Activated T-helper 1 cell treated with anti-CD3 and anti-CD28 coated beads, Interleukin-2, amount 50 U/mL, for 16 hours (primary cell): ENCODE data around the gene ZNF469.

Experiments
- DNase-seq, 2 donors: peaks; one replicate each; pipeline ENCODE4 v3.0.0-alpha.2; 2020; ENCODE audit warnings: low read depth in 1 of 2, low spot score in 1 of 2

Gene ZNF469

GRCh38 chr16:88347656-88348376, 34.9 kb upstream of the ZNF469 start:
- no peak for DNase-seq

DNA sequence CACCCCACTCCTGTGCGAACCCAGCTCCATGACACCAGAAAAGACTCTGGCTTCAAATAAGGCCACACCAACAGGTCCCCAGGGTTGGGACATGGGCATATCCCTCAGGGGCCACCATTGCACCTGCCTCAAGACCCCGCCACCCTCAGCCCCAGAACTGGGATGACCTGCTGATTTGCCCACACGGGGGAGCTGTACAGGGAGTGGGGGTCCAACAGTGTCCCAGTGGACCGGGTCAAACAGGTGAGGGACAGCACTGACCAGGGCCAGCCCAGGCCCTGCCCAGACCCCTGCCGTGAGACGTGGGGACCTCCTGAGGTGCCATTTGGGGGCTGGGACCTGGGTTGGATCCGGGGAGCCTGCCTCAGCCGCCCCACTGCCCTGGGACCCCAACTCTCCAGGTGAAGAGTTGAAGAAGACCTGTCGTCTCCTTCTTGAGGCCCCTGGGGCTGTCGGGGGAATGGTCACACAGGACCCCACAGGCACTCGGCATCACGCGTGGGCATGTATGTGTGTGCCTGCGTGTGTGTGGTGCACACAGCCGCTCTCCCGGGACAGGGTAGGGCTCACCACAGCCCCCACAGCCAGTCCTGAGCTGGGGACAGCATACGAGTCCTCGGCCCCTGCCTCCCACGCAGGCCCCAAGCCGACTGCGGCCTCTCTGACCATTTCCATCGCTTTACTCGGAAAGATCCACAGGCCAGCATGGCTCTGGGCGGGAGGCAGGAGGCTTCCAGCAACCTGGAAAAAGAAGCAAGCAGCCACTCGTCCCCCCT, 34.2 kb upstream of the ZNF469 start:
- no peak for DNase-seq

DNA sequence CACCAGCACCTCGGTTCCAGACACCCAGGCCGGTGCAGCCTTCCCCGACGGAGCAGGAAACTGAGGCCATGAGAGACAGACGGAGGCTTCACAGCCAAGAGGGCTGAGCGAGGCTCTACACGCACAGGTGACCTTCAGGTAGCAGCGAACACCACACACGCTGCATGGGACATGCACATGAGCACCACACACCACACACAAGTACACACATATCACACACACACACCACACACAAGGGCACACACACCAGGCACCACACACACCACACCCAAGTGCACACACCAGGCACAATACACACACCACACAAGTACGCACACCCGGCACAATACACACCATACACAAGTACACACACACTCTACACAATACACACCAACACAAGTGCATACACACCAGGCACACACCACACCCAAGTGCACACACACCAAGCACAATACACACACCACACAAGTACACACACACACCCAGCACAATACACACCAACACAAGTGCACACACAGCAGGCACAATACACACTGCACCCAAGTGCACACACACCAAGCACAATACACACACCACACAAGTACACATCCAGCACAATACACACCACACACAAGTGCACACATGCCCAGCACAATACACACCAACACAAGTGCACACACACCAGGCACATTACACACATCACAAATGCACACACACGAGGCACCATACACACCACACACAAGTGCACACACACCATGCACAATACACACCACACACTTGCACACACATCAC, 33.4 kb upstream of the ZNF469 start:
- no peak for DNase-seq

DNA sequence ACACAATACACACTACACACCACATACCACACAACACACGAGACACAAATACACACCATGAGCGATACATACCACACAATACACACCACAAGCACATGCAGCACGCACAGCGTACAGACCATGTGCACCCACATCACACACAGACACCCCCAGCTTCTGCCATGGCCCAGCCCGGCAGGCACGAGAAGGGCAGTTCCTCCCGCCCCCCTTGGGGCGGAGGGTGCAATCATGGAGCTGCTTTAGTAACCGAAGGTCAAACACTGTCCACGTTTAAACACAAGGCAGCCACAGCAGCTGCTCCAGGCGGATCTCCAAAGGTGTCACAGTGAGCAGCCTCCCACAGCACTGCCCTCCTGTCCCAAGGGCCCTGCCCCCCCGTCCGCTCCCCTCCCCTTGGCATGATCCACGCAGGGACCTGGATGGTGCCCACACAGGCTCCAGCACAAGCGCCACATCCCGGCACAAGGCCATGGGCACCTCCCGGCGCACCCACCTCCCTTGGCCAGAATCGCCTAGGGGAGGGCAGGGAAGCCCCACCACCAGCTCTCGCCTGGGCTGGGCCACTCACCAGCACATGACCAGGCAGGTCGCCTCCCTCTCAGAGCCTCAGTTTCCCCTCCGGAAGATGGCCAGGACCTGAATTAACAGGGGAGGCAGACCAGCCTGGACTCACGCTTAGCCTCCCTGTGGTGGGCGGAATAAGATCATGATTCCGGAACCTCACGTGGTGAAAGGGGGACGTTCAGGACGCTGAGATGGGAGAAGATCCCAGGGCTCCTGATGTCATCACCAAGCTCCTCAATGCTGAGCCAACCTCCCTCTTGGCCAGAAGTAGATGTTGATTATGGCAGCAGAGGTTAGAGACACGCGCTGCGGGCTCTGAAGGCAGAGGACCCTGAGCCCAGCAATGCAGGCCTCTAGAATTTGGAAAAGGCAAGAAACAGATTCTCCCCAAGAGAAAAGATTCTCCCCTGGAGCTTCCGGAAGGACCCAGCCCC, 32.6 kb upstream of the ZNF469 start:
- no peak for DNase-seq

- no peak for DNase-seq
Measured at GRCh38 chr16:88350922-88351321, 31.8 kb upstream of the ZNF469 start.

DNA sequence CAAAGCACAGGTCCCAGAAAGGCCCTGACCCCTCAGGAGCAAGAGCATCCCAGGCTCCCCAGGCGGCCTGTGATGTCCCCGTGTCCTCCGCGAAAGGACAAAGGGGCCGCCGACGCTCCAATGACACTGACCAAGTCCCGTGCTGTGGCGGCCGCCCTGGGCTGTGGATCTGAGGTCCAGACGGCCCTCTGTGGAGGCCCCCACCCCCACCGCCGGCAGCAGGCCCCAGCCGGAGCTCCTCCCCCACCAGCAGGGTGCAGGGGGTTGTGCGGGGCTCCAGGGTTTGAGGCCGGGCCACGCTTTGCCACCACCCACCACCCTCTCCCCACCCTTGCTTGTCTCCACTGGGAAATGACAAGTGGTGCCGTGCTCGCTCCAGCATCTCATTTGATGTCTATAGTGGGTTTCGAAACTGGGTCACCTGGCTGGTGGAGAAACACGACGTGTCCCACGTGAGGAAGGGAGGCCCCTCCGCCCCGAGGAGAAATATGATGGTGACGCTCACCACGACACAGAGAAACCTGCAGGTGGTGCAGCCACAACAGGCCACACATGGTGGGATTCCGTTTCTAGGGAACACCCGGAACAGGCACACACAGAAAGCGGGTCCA, 31.2 kb upstream of the ZNF469 start:
- DNase-seq: no peak

DNA sequence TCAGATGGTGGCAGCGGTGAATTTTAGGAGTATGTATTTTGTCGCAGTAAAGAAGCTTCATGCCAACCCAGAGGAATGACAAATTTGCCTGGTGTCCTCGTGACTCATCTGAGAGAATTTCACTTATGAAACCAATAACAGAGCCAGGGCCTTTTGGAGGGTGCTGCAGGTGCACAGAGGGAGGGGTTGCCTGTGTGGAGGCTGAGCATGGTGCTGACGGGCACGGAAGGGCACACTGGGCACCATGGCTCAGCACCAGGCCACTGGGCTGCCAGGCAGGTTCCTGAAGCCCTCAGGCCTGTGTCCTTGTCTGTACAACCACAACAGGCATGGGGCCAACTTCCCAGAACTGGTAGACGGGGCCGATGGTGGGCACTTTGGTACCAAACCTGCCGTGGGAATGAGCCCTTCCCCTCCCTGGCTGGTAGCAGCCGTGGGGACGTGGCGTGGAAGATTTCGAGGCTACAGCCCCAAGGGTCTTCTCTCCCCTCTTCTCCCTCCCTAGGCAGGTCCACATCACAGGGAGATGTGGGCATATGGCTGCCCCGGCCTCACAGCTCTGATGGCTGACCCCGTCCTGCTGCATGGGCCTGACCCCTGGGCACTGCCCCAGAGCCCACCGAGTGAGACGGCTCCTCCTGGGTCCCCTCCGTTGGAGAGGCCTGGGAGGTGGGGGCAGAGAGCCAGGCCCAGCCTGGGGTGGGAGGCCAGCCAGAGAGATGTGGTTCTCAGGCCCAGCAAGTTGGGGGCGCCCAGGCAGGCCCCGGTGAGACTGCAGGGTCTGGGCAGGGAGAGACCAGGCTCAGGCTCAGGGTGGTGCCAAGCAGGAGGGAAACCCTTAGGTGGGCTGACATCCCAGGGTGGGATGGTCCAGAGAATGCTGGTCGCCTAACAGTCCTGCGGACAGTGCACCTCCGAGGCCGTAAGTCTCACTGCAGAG, 30.2 kb upstream of the ZNF469 start:
- no peak for DNase-seq

DNA sequence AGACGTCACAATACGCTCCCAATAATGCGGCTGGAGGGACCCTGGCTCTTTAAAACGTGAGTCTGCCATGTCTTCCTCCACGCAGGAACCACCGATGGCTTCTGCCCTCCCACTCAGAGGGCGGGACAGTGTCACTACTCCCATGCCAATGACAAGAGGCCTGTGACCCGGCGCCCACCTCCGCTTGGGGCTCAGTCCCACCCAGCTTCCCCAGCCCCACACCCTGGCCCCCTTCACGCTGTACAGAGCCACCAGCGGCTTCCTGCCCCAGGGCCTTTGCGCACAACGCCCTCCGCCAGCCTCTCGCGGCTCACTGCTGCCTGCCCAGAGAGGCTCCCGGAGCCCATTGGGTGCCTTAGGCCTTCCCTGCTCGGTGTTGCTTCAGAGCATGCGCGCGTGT, 29.5 kb upstream of the ZNF469 start:
- no peak for DNase-seq

GRCh38 chr16:88353691-88354090, 29.1 kb upstream of the ZNF469 start:
- no peak for DNase-seq

DNA sequence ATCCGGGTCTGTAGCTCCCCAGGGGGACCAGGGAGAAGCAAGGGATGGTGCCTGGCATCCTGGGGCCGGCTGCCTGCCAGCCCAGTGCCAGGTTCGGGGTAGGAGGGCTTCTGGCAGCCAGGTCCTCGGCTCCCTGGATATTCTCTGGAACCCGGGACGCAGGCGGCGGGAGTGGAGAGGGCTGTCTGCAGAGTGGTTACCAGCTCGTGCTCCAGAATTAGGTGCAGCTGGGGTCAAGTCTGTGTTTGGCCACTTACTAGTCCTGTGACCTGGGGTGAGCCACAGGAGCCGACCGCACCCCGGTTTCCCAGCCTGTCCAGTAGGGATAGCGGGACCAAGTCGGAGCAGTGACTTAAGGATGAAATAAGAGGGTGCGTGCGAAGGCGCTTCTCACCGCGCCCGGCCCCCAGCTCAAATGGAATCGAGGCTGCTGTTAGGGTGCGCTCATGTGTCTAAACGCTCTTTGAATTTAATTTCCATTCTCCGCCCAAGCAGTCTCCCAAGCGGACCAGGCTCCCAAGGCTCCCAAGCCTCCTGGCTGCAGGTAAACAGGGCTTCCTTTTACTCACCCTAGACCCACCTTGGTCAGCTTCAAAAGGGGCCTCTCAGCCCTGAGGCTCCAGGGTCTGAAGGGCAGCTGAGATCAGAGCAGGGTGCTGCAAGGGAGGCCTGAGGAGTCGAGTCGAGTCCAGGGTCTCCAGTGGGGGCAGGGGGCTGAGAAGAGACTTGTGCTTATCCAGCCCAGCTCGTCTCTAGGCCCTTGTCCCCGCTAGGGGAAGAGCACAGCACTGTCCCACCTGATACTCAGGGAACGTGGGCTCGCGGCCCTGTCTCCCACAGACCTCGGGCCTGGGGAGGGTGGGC, 28.3 kb upstream of the ZNF469 start:
- no peak for DNase-seq

- no peak for DNase-seq
Measured at GRCh38 chr16:88355093-88355388, 27.7 kb upstream of the ZNF469 start.

DNA sequence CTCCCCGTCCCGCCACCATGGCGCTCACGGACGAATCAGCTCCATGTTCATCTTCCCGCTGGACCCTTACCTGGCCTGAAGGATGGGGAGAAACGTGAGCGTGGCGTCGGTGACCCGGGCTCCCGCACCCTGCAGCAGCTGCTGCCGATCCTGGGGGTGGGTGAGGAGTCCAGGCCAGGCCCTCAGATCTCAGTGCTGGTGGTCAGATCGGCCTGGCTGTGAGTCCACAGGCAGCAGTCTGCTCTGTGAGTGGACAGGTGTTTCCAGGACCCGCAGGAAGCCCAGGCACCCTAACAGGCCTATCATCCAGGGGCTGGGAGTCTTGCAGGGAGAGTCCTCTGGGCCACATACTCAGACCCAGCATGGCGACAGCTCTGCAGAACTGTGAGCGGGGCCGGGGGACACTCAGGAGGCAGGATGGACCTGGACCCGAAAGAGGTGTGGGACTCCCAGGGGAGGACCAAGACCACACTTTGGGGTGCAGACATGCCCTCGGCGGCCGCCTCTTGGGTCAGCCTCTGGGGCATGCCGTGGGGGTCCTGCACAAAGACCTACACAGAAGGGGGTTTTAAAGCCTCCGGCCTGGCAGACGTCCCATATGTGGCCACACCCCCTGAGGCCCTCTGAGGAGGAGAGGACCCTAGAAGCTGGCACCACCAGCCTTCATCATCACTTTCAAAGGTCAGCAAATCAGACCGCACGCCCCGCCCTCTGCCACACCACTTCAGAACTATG, 27.2 kb upstream of the ZNF469 start:
- DNase-seq: no peak

- DNase-seq: no peak
Measured at GRCh38 chr16:88356124-88356726, 26.5 kb upstream of the ZNF469 start.

GRCh38 chr16:88356727-88357199, 26.0 kb upstream of the ZNF469 start:
- DNase-seq: no peak

DNA sequence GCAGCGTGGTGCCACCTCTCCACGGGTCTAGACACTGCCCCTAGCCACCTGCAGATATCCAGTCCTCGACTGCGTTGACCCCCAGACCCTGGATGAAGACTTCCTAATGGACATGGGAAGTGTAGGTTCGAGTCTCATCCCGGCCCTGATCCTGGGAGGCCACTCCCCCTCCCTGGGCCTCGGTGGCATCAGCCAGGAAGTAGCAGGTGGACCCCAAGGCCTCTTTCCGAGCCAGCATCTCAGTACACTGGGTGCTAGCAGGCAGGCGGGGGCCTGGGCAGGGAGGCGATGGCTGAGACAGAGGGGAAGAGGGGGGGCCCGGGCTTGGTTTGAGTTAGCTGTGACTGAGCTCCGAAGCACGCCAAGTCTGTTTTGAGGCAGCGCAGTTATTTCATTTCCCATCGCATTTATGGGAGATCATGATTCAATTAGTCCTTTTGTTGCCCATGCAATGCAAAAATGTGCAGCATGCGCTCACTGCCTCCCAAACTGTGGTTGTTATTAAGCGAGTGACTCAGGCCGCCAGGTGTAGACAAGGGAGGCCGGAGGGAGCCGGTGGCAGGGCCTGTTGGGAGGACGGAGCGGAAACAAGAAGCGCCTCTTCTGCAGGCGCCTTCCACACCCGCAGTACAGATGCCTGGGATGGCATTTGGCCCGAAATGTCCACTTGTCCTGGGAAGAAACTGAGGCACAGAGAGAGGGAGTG, 25.3 kb upstream of the ZNF469 start:
- DNase-seq: no peak

DNA sequence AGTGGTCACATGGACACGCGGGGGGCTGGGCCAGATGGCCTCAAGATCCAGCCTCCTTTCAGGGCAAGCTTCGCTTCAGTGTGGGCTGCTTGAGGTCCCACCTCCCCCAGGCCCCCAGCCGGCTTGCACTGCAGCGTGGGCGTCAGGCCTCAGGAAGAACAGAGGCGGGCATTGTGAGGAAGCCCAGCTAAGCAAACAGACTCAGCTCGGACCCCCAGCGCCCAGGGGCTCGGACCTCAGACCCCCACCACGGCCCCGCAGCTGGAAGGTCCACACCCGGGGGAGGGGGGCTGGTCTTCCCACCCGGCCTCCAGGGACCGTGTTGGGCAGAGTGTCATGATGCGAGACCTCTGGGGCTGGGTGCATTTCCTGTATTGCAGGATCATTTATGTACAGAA, 24.7 kb upstream of the ZNF469 start:
- DNase-seq: no peak

GRCh38 chr16:88359008-88359407, 23.8 kb upstream of the ZNF469 start:
- DNase-seq: no peak
